SK-N-SH (cell line): ENCODE results near the gene OPHN1. TPM values are rescaled to one million over a fixed set of nuclear protein-coding genes. Genes with fewer than 3 reads are reported as not detected.

Source experiments
- CTCF ChIA-PET: fragments of 300-600, 350-600 bp; formaldehyde crosslinking; extraction: SDS; loops from one replicate; lab custom pipeline; 2021; lab: Yijun Ruan, JAX
- POLR2A ChIA-PET: fragments of 350-600 bp; sonication (Branson Sonifier 250); formaldehyde crosslinking; extraction: SDS; loops from one replicate; lab custom pipeline; 2020; ENCODE audit warnings: antibody characterized with exemption, inconsistent platforms; lab: Yijun Ruan, JAX
- DNase-seq: peaks from one replicate; pipeline ENCODE4 v3.0.0; 2012
- H2AFZ ChIP-seq: fragments of 200-600 bp; sonication (generic); 2 replicates; pipeline ENCODE4 v1.8.1; 2016; ENCODE audit warnings: antibody characterized with exemption, mild to moderate bottlenecking, low read depth
- H3F3A ChIP-seq: fragments of 200-600 bp; sonication (generic); replicated peaks from 2 replicates; pipeline ENCODE3; 2016; ENCODE audit warnings: antibody characterized with exemption, mild to moderate bottlenecking; ENCODE audit not compliant: insufficient read depth
- H3K27ac ChIP-seq, 2 experiments: fragments of 200-500 bp in 1 of 2; fragments of 200-600 bp in 1 of 2; sonication (Bioruptor generic) in 1 of 2; sonication (generic), shearing (Covaris generic) in 1 of 2; 2 replicates each; pipeline versions ENCODE4 v1.5.1 to v1.6.1; 2014 to 2016; ENCODE audit warnings: low read depth in 2 of 2, inconsistent platforms in 1 of 2, low read length in 1 of 2, mild to moderate bottlenecking in 1 of 2, mixed read lengths in 1 of 2
- H3K27me3 ChIP-seq: fragments of 200-600 bp; sonication (generic), shearing (Covaris generic); 2 replicates; pipeline ENCODE4 v1.6.1; 2016; ENCODE audit warnings: mixed run types; ENCODE audit not compliant: insufficient read depth
- H3K36me3 ChIP-seq, 2 experiments: fragments of 200-500 bp in 1 of 2; fragments of 200-600 bp in 1 of 2; sonication (Bioruptor generic) in 1 of 2; sonication (generic) in 1 of 2; replicated peaks in 1 of 2; 2 replicates each; pipeline versions ENCODE3 to v1.5.1; 2014 to 2016; ENCODE audit warnings: low read length in 1 of 2, mild to moderate bottlenecking in 1 of 2; ENCODE audit not compliant: insufficient read depth in 2 of 2, control insufficient read depth in 1 of 2
- H3K4me1 ChIP-seq, 2 experiments: fragments of 200-500 bp in 1 of 2; fragments of 200-600 bp in 1 of 2; sonication (Bioruptor generic) in 1 of 2; sonication (generic), shearing (Covaris generic) in 1 of 2; 2 replicates each; pipeline versions ENCODE4 v1.5.1 to v1.6.1; 2014 to 2016; ENCODE audit warnings: low read depth in 1 of 2, low read length in 1 of 2, mixed run types in 1 of 2; ENCODE audit not compliant: insufficient read depth in 2 of 2, control insufficient read depth in 1 of 2
- H3K4me2 ChIP-seq: fragments of 200-600 bp; sonication (generic), shearing (Covaris generic); 2 replicates; pipeline ENCODE4 v1.6.1; 2017; ENCODE audit warnings: mixed run types
- H3K4me3 ChIP-seq, 2 experiments: fragments of 200-500 bp in 1 of 2; fragments of 200-600 bp in 1 of 2; sonication (Bioruptor generic) in 1 of 2; sonication (generic), shearing (Covaris generic) in 1 of 2; 2 replicates each; pipeline versions ENCODE4 v1.5.1 to v1.8.1; 2014 to 2016; ENCODE audit warnings: low read depth in 2 of 2, inconsistent platforms in 1 of 2, low read length in 1 of 2, mild to moderate bottlenecking in 1 of 2, mixed read lengths in 1 of 2, moderate library complexity in 1 of 2
- H3K79me2 ChIP-seq: fragments of 200-600 bp; sonication (generic); 2 replicates; pipeline ENCODE4 v1.8.1; 2017; ENCODE audit warnings: mild to moderate bottlenecking; ENCODE audit not compliant: insufficient read depth
- H3K9ac ChIP-seq: fragments of 200-600 bp; sonication (generic); 2 replicates; pipeline ENCODE4 v1.6.1; 2017; ENCODE audit warnings: mixed run types
- H3K9me2 ChIP-seq: fragments of 200-600 bp; sonication (generic); 2 replicates; pipeline ENCODE4 v1.6.1; 2017; ENCODE audit warnings: mixed run types
- H3K9me3 ChIP-seq: fragments of 200-600 bp; sonication (generic); 2 replicates; pipeline ENCODE4 v1.6.1; 2017; ENCODE audit warnings: mixed run types, mild to moderate bottlenecking, moderate library complexity
- H4K20me1 ChIP-seq: fragments of 200-600 bp; sonication (generic); 2 replicates; pipeline ENCODE4 v1.6.1; 2017; ENCODE audit warnings: mild to moderate bottlenecking, mixed run types; ENCODE audit not compliant: insufficient read depth
- CTCF ChIP-seq: fragments of 200-600 bp; sonication (generic); IDR thresholded peaks from 2 replicates; pipeline ENCODE4 v1.6.1; 2017; ENCODE audit warnings: antibody characterized with exemption, mild to moderate bottlenecking, moderate library complexity
- FOXJ3 ChIP-seq: sonication (generic); formaldehyde crosslinking; IDR thresholded peaks from 2 replicates; pipeline ENCODE4 v1.5.1; 2020; ENCODE audit warnings: mild to moderate bottlenecking, missing genetic modification reagents
- FOXM1 ChIP-seq: IDR thresholded peaks from 2 replicates; pipeline ENCODE4 v1.4.0; 2012; ENCODE audit warnings: low read depth, mild to moderate bottlenecking
- MAX ChIP-seq: IDR thresholded peaks from 2 replicates; pipeline ENCODE4 v1.4.0; 2012; ENCODE audit warnings: low read depth
- MEF2A ChIP-seq: IDR thresholded peaks from 2 replicates; pipeline ENCODE4 v1.4.0; 2012; ENCODE audit warnings: low read depth, borderline replicate concordance
- NFIC ChIP-seq: IDR thresholded peaks from 2 replicates; pipeline ENCODE4 v1.4.0; 2012; ENCODE audit warnings: borderline replicate concordance
- NRF1 ChIP-seq: IDR thresholded peaks from 2 replicates; pipeline ENCODE4 v1.6.1; 2012; ENCODE audit warnings: low read depth, mild to moderate bottlenecking, low read length
- RAD21 ChIP-seq: IDR thresholded peaks from 2 replicates; pipeline ENCODE4 v1.6.1; 2012; ENCODE audit warnings: mild to moderate bottlenecking, low read length
- RCOR1 ChIP-seq: fragments of 150-350 bp; IDR thresholded peaks from 2 replicates; pipeline ENCODE4 v1.6.1; 2017; ENCODE audit warnings: antibody characterized with exemption, low read length
- REST ChIP-seq: IDR thresholded peaks from 2 replicates; pipeline ENCODE4 v1.6.1; 2012; ENCODE audit warnings: mild to moderate bottlenecking, low read depth, low read length, moderate library complexity
- RXRA ChIP-seq: IDR thresholded peaks from 2 replicates; pipeline ENCODE4 v1.4.0; 2012; ENCODE audit warnings: low read depth, mild to moderate bottlenecking, borderline replicate concordance
- SMC3 ChIP-seq: IDR thresholded peaks from 2 replicates; pipeline ENCODE4 v1.6.1; 2012; ENCODE audit warnings: low read depth, low read length, improper control_type of control experiment
- TAF1 ChIP-seq: IDR thresholded peaks from 2 replicates; pipeline ENCODE4 v1.6.1; 2012; ENCODE audit warnings: low read depth, mild to moderate bottlenecking, low read length, moderate library complexity, borderline replicate concordance
- TEAD4 ChIP-seq: IDR thresholded peaks from 2 replicates; pipeline ENCODE4 v1.4.0; 2012; ENCODE audit warnings: mild to moderate bottlenecking, borderline replicate concordance; ENCODE audit not compliant: insufficient read depth
- WGBS: methylation state at CpG from one replicate; pipeline ENCODE4 v1.1.6; 2017; ENCODE audit warnings: low lambda C conversion rate; 5-methylcytosine and 5-hydroxymethylcytosine counted together
- polyA plus RNA-seq, 3 experiments: library from polyadenylated mRNA; depleted of rRNA; stranded (reverse); fragments of >200 nt; gene quantifications; 2 replicates each; pipeline ENCODE4 v1.2.3, GENCODE V29; 2012

The OPHN1 gene
- polyA plus RNA-seq, 1 of the 3 experiments (the other 2 are of a cell fraction): 1.7 TPM

- TF ChIP-seq REST (no peak), TAF1 (no peak), NRF1 (no peak), RAD21 (no peak), RXRA (no peak)
Observed at GRCh38 chrX:68199062-68199848, 234.0 kb downstream of the OPHN1 start (continued).

GRCh38 chrX:68196939-68197791 lies 236.1 kb downstream of the OPHN1 start:
- Histone ChIP-seq H3K9me3 (no peaks in the 10 kb centered on the region), H4K20me1 (no peaks in the 10 kb centered on the region), H3K4me3 (no peak overlapping the region), H3K4me2 (no peak overlapping the region), H3K27ac (no peak overlapping the region), H3K9ac (no peak overlapping the region), H3F3A (no peaks in the 10 kb centered on the region), H3K9me2 (no peaks in the 10 kb centered on the region), H2AFZ (no peak overlapping the region), H3K79me2 (no peaks in the 10 kb centered on the region), H3K4me1 (no peaks in the 10 kb centered on the region), H3K36me3 (no peaks in the 10 kb centered on the region), H3K27me3 (no peaks in the 10 kb centered on the region)
- peak; percentile 58 for DNase-seq
- CTCF ChIA-PET: interaction anchor here (0.6 to 4.6 kb wide), 51 partner anchors 8 to 1276 kb away, joined by 3 to 40 read pairs (median 4); partner anchors contain the start of genes EFNB1 and OPHN1
- POLR2A ChIA-PET: no interaction called here
- TF ChIP-seq NFIC: no peak
- TF ChIP-seq RCOR1: no peak
- peak; percentile 88 for TF ChIP-seq CTCF
- TF ChIP-seq RXRA: no peak
- no peak for TF ChIP-seq TAF1
- TF ChIP-seq TEAD4: no peak
- no peak for TF ChIP-seq FOXJ3 (CRISPR knock-in tag)
- no peak for TF ChIP-seq FOXM1
- TF ChIP-seq MEF2A: no peak
- TF ChIP-seq RAD21: peak; percentile 92
- no peak for TF ChIP-seq MAX
- TF ChIP-seq SMC3: peak; percentile 73
- 29% methylated on average over 5 of the region's 5 CpGs for WGBS
